GM12891 (cell line): ENCODE measurements around the gene LRP1B.

ENCODE experiments used
- DNase-seq: peaks from one replicate; pipeline ENCODE4 v3.0.0; 2011; ENCODE audit warnings: low spot score; ENCODE audit not compliant: insufficient read length
- FAIRE-seq: peaks from 2 replicates; lab custom pipeline; 2011; peaks lifted over from hg19 to GRCh38; lab: Jason Lieb, UNC
- PAX5 ChIP-seq: IDR thresholded peaks from 2 replicates; pipeline ENCODE4 v1.6.1; 2011; ENCODE audit warnings: low read length, moderate library complexity, mild to moderate bottlenecking; ENCODE audit not compliant: insufficient read depth, severe bottlenecking
- POLR2A ChIP-seq: IDR thresholded peaks from 2 replicates; pipeline ENCODE4 v1.6.1; 2011; ENCODE audit warnings: low read depth, low read length, control low read depth
- POLR2AphosphoS5 ChIP-seq: IDR thresholded peaks from 2 replicates; pipeline ENCODE4 v1.6.1; 2011; ENCODE audit warnings: low read depth, low read length, control low read depth
- POU2F2 ChIP-seq: IDR thresholded peaks from 2 replicates; pipeline ENCODE4 v1.6.1; 2011; ENCODE audit warnings: low read depth, mild to moderate bottlenecking, control low read depth, low read length, moderate library complexity
- SPI1 ChIP-seq: IDR thresholded peaks from 2 replicates; pipeline ENCODE4 v1.6.1; 2011; ENCODE audit warnings: low read depth, low read length, control low read depth
- TAF1 ChIP-seq: IDR thresholded peaks from 2 replicates; pipeline ENCODE4 v1.6.1; 2011; ENCODE audit warnings: low read depth, low read length, control low read depth

Gene LRP1B

GRCh38 chr2:141767691-141768090, 363.1 kb downstream of the LRP1B start:
- DNase-seq (no peak), FAIRE-seq (no peak)
- no peak for TF ChIP-seq TAF1
- TF ChIP-seq POLR2AphosphoS5, result no peak

DNA sequence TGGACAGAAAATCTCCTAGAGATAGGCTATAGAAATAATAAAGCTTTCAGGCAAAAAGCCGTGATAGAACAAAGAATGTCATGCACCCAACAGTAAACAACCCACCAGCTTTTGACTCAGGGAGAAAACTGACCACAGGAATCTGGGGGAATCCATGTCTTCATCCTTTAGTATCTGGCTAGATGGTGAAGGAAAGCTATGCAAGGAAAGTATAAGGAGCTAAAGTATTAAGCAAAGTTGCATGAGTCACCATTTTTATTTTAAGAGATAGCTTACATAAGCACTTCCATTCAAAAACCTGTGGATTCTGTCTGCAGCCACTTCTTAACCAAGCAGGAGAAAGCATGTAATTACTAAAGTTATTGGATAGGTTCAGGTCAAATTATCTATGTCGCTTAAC, 363.8 kb downstream of the LRP1B start:
- DNase-seq (no peak), FAIRE-seq (no peak)

GRCh38 chr2:141766225-141766624, 364.6 kb downstream of the LRP1B start:
- DNase-seq (no peak), FAIRE-seq (no peak)
- no peak for TF ChIP-seq POU2F2
- no peak for TF ChIP-seq POLR2A
- TF ChIP-seq TAF1, result no peak
- TF ChIP-seq SPI1, result no peak
- TF ChIP-seq POLR2AphosphoS5, result no peak
- no peak for TF ChIP-seq PAX5

More for the DNA sequence above, 363.8 kb downstream of the LRP1B start:
- no peak for TF ChIP-seq POLR2AphosphoS5
- no peak for TF ChIP-seq POU2F2
- no peak for TF ChIP-seq POLR2A
- TF ChIP-seq SPI1, result no peak
- TF ChIP-seq PAX5, result no peak
- no peak for TF ChIP-seq TAF1

DNA sequence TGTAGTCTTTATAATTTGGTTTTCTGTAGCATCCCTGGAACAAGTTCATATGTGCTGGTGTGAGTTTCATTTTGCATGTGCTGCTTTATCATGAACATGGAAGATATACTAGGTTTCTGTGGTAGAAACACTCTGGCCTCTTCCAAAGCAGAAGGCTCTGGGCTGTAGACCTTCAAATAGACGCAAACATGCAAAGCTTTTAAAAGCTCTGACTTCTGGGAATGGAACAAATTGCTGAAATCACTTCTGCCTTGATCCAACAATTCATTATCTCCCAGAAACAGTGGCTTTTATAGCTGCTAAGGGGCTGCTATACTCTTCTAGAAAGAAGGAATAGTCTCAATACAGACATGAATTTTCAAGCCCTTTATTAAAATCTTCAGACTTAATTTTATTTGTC, 382.2 kb downstream of the LRP1B start:
- FAIRE-seq, result no peak
- no peak for TF ChIP-seq POLR2AphosphoS5
- no peak for TF ChIP-seq PAX5
- TF ChIP-seq POU2F2, result no peak
- no peak for TF ChIP-seq TAF1
- no peak for TF ChIP-seq POLR2A
- no peak for TF ChIP-seq SPI1
- no peak for DNase-seq

DNA sequence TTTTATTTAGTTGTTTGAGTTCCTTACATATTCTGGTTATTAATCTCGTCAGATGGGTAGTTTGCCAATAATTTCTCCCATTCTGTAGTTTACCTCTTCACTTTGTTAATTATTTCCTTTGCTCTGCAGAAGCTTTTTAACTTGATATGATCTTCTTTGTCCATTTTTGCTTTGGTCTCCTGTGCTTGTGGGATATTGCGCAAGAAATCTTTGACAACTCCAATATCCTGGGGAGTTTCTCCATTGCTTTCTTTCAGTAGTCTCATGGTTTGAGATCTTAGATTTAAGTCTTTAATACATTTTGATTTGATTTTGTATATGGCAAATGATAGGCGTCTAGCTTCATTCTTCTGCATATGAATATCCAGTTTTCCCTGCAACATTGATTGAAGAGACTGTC, 389.2 kb downstream of the LRP1B start:
- FAIRE-seq (no peak), DNase-seq (no peak)
- TF ChIP-seq PAX5 (no peak), POLR2AphosphoS5 (no peak), POLR2A (no peak), POU2F2 (no peak)

DNA sequence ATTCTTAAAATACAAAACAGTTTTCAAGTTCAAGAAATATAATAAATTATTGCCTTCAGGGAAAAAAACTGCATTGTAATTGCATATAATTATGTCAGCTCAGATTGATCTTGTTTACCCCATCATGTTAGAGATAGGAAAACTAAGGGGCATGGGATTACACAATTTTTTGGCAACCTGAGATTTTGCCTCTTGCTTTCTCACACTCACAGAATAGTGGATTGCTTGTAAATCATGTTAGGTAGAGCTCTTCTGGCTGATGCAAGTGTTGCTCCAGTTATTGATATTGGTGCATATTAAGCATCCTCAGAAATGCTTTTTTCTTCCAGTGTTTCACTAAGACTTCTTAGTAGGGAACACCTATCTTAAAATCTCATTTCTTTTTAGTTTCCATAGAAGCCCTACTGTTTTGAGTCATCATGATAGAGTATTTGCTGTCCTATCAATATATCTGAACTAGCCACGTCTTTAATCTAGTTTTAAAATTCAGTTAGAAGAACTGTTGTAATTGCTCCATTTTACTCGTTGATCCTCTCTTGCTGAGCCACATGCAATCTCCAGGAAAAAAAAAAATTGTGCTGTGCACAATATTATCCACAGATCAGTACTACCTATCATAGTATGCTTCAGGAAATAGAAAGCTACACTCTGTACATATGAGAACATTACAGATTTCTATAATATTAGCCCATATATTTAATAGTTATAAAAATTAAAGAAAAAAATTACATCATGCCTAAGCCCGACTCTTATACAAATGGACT, 393.1 kb downstream of the LRP1B start:
- TF ChIP-seq POLR2A (no peak), TAF1 (no peak), POU2F2 (no peak), SPI1 (no peak), PAX5 (no peak), POLR2AphosphoS5 (no peak)
- no peak for FAIRE-seq

DNA sequence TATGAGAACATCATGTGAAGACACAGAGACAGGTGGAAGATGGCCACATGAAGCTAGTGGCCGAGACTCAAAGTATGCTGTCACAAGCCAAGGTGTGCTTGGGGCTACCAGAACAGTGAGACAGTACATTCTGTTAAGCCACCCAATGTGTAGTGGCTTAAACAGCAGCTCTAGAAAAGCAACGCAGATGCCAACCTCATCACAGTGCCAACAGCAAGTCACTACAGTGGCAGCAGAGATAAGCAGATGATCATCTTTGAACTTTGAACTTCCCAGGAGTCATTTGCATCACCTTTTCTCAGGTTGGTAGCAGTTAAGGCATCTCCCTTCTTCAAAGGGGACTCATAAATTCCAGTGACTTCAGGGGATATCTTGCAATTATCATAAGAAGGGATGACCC, 394.4 kb downstream of the LRP1B start:
- no peak for DNase-seq
- TF ChIP-seq TAF1 (no peak), POLR2A (no peak), POU2F2 (no peak), POLR2AphosphoS5 (no peak), SPI1 (no peak), PAX5 (no peak)
- FAIRE-seq, result no peak

More for the DNA sequence above, 393.1 kb downstream of the LRP1B start:
- no peak for DNase-seq

DNA sequence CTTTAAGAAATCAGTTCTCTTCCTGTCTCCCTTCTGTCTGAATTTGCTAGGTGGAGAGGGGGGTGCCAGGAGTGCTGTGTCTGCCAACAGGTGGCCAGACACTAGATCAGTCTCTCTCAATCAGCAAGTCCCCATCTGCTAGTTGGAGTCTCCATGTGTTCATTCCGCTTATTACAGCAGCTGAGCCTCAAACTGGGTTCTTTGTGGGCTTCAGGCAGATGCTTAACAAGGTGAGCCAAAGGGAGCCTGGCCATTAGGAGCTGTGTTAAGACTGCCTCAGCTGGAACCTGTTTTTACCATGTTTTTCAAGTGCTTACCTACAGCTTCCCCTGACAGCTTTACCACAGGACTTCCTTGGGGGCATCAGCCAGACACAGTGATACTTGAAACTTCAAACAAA, 401.9 kb downstream of the LRP1B start:
- FAIRE-seq (no peak), DNase-seq (no peak)
- TF ChIP-seq POLR2A, result no peak
- no peak for TF ChIP-seq POU2F2
- TF ChIP-seq POLR2AphosphoS5, result no peak
- no peak for TF ChIP-seq TAF1
- TF ChIP-seq SPI1, result no peak
- no peak for TF ChIP-seq PAX5

DNA sequence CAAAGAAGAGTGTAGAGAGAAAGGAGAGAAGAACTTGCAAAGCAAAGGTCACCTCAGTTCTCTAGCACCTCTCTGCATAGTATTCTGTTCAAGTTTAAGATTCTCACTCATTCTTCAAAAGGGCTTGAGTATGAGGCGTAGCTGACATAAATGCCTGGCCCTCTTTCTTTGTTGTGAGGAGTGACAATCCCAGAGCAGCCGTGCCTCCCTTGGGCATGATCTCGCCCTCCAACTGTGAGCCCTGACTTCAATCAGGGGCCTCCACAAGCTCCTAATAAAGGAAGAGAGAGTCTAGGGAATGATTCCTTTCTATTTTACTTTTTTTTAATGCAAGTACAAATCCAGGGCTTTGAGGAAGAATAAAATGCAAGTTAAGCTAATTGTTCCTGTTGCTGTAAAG, 402.7 kb downstream of the LRP1B start:
- DNase-seq (no peak), FAIRE-seq (no peak)
- TF ChIP-seq PAX5, result no peak
- no peak for TF ChIP-seq POLR2A
- TF ChIP-seq POLR2AphosphoS5, result no peak
- no peak for TF ChIP-seq POU2F2
- no peak for TF ChIP-seq TAF1
- TF ChIP-seq SPI1, result no peak

DNA sequence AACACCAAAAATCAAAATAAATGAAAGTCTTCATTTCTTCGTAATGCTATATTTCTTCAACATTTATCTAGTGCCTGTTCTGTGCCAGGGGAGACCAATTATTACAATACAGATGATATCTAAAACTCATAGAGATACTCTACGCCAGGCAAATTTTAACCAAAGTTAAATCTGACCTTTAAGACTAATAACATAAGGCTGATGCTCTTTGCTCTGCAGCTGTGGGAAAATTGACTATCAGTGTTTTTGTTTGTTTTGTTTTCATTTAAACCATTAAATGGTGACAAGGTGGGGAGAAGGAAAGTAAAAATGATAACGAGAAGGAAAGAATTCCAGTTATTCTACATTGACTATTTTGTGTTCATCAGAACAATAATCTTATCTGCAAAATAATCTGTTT, 406.4 kb downstream of the LRP1B start:
- no peak for FAIRE-seq
- DNase-seq, result no peak
- no peak for TF ChIP-seq PAX5
- TF ChIP-seq POLR2AphosphoS5, result no peak
- no peak for TF ChIP-seq POLR2A
- no peak for TF ChIP-seq POU2F2
- TF ChIP-seq SPI1, result no peak
